ENCODE results near the gene AQP12B.
"Not testable (repeated sequence)": the region's sequence is repeated elsewhere in the genome, so short reads cannot be mapped to it uniquely, and the experiment has no call there.

Gene AQP12B

DNA sequence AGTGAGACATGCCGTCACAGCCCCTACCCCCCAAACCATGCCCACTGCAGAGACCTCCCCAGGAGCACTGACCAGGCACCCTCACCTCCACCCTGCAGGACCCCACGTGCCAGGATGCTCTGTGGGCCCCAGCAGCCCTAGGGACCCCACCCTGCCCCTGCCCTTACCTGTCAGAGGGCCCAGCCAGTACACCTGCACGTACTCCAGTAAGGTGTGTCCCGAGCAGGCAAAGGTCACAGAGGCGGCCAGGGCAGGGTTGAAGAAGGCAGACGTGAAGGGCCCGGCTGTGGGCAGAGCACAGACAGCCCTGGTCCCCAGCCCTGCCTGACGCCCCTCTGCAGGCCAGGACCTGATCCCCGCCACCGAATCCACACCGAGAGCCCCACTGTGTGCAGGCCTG lies 2.5 kb downstream of the AQP12B start:
- not testable (repeated sequence) for DNase-seq

DNA sequence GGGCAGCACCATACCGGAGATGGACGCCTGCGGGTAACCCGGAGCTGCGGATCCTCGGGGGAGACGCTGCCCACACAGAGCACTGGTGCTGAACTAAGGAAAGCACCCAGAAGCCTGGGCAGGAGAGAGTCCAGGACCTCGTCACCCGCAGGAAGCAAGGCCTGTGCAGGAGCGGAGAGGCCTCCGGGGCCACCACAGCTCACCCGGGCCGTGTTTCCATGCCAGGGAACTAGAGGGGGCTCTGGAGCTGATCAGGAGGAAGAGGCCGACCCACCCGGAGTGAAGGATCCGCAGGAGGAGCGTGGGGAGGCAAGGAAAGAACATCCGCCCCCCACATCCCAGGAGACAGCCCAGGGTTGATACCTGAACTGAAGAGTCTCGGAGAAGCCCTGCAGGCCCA lies 3.8 kb downstream of the AQP12B start:
- not testable (repeated sequence) for DNase-seq

DNA sequence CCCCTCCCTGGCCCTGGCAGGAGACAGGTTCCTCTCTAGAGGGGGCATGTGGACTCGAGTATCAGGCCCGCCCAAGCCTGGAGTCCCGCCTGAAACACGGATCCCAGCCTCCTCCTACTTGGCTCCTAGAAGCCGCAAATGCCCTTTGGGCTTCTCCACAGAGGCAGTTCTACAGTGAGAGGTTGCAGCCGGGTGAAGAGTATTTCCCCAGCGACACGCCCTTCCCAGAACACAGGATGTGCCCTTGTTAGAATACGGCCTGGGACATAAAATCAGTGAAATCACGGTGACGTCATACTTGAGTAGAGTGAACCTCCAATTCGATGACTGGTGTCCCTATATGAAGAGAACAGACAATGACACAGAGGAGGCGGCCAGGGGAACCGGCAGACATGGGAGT lies 4.6 kb downstream of the AQP12B start:
- not testable (repeated sequence) for DNase-seq

DNA sequence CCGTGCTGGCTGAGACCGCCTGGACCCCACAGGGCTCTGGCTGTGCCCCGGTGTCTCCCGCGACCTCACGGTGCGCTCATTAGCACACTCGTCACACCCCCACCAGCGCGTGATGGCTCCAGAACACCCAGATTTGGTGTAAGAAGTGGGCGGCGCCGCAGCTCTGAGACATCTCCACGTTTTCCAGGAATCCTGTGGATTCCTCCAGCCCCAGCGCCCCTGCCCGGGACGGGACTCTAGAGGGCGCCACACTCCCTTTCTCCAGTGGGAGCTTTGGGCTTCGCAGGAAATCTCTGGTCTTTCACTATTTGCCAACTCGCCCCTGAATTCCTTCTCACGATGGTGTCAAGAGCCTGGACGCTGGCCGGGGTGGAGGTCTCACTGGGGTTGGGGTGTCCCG lies 7.3 kb downstream of the AQP12B start:
- DNase-seq, result not testable (repeated sequence)

DNA sequence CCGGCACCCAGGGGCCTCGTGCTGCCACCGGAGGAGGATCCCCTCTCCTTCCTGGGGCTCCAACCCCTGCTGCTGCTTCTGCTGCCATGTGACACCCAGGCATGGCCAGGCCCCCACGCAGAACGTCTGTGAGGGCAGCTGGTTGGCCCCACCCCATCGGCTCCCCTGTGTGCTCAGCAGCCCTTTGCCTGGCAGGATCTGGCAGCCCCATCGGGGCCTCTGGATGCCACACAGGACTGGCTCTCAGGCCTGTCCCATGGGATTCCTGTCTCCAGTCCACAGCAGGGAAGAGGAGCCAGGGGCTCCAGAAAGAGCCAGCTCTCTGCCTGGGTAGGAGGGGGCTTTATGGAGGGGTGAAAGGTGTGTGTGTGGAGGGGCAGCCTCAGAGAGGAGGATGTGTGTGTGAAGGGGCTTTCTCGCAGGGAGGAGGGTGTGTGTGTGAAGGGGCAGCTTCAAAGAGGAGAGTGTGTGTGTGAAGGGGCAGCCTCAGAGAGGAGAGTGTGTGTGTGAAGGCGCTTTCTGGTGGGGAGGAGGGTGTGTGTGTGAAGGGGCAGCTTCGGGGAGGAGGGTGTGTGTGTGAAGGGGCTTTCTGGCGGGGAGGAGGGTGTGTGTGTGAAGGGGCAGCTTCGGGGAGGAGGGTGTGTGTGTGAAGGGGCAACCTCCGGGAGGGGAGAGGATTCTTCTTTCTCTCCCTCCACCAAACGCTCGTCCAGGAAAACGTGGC lies 8.1 kb downstream of the AQP12B start:
- not testable (repeated sequence) for DNase-seq

DNA sequence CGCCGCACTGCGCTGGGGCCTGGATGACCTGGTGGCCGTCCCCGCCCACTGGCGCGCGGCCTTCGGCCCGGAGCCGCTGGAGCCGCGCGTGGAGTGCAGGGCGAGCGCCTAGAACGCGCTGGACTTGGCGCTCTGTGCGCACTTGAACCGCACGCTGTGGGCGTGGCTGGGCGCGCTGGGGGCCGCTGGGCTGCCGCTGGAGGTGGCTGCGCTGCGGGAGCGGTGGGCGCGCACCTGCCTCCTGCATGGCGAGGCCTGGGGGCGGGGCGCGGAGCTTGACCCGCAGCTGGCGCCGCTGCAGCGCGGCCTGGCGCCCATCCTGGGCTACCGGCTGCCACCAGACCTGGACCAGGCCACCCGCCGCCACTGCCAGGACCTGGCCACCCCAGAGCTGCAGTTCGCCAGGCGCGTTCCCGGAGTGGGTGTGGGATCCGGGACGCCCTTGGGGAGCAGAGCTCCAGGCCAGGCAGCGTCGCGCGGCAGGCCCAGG lies 9.9 kb downstream of the AQP12B start:
- no peak for DNase-seq

DNA sequence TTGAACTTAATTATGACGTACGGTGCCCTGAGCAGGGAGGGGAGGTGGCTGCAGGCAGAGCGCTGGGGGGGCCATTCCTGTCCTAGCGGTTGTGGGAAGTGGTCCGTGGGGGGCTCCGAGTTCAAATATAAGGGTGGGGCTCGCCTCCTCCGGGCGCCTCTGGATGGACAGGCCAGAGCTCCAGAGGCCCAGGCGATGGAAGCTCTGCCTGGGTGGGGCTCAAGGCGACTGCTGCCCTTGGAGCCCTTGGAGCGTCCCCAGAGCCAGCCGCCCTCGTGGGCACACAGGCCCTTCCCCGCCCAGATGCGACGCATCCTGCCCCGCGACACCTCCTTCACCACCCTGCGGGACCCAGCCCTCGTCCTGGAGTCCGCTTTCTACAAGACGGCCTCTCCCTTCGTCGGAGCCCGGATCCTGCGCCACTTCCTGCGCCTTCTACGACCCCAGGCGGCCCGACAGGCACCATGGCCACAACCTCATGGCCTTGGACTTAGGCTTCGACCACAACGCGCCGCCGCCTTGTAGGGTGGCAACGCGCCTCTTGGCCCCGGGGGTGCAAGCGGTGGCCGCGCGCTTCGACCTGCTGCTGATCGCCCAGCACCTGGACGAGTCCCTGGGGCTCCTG lies 10.5 kb downstream of the AQP12B start:
- DNase-seq, result no peak

DNA sequence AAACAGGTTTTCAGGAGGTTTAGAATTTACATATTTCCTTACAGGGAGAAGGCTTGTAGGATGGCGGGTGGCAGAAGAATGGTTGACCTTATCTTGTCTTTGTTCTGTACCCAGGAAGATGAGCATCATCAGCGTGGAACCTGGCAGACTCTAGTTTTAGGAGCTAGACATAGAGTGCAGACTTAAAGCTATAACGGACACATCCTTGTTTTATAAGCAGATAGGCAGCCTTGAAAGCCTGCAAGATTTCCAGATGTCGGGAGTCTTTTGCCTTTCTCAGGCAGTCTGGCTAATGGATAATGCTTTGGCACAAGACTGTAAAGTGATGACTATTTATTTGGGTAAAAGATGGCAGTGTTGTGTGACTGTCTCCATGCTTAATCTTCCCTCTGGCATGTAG lies 11.7 kb downstream of the AQP12B start:
- no peak for DNase-seq

DNA sequence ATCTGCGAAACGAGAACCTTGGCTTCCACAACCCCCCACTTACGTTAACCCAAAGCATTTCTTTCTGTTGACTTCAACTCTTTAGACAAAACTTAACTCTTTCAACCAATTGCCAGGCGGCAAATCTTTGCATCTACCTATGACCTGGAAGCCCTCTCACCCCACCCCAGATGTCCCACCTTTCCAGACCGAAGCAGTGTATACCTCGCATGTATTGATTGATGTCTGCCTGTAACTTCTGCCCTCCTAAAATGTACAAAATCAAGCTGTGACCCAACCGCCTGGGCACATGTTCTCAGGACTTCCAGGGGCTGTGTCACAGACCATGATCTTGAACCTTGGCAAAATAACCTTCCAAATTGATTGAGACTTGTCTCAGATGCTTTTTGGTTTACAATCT lies 12.3 kb downstream of the AQP12B start:
- DNase-seq, result no peak

DNA sequence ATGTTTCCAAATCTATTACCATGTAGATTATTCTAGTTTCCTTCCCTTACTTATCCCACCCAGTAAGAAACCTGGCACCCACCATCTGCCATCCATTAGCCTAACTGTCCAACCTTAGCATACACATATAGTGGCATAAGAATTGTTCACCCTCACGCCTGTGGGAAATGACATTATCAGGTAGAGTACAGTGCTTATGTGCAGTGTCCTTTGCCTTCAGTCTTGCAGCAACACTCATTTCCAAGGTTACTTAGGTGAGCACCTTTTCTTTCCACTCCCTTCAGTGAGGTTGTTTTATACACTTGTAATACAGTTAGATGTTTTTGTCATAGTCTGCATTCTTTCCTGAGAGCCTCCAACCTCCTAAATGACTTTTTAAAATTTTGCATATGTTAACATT lies 18.1 kb downstream of the AQP12B start:
- no peak for DNase-seq

DNA sequence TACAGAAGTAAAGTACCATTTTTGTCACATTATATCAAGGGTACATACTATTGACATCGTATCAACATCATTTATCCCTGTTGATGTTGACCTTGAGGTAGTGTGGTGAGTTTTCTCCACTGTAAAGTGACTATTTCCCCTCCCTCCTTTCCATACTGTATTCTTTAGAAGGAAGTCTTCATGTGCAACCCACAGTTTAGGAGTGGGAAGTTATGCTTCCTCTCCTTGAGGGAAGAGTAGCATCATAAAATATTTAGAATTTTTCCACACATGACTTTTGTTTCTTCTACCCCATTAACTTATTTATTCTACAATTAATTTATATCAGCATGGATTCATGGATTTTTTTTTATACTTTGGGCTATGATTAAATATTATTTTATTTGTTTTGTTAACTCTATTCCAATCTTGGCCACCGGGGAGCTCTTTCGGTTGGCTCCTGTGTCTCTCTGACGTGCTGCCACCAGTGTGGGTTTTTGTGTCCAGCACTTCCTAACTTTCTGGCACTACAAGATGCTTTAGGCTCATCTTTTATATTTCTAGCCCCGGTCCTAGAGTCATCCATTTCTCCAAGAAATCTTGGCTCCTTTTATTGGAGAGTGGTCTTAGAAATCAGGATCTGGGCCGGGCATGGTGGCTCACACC lies 19.0 kb downstream of the AQP12B start:
- DNase-seq, result no peak

DNA sequence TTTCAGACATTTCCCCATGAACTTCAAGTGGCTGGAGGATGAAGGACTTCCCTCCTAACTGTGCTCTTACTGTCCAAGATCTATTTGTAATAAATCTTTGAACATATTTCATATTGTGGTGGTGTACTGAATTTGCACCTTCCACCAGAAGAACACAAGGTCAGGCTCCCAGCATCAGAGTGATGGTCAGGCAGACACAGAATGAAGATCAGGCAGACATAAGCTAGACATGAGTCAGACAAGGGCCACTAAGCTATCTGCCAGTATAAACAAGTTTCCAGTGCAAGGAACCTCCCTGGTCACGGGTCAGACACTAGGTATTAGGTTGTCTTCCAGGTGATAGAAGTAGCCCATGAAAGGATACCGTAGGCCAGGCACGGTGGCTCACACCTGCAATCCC lies 20.0 kb downstream of the AQP12B start:
- DNase-seq, result no peak

DNA sequence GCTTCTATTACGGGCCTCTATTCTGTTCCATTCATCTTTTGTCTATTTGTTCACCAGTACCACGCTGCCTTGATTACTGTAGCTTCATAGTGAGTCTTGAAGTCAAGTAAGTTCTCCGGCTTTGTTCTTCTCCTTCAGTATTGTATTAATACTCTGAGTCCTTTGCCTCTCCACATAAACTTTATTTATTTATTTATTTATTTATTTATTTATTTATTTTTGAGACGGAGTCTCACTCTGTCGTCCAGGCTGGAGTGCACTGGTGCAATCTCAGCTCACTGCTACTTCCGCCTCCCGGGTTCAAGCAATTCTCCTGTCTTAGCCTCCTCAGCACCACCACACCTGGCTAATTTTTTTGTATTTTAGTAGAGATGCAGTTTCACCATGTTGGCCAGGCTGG lies 22.8 kb downstream of the AQP12B start:
- not testable (repeated sequence) for DNase-seq

DNA sequence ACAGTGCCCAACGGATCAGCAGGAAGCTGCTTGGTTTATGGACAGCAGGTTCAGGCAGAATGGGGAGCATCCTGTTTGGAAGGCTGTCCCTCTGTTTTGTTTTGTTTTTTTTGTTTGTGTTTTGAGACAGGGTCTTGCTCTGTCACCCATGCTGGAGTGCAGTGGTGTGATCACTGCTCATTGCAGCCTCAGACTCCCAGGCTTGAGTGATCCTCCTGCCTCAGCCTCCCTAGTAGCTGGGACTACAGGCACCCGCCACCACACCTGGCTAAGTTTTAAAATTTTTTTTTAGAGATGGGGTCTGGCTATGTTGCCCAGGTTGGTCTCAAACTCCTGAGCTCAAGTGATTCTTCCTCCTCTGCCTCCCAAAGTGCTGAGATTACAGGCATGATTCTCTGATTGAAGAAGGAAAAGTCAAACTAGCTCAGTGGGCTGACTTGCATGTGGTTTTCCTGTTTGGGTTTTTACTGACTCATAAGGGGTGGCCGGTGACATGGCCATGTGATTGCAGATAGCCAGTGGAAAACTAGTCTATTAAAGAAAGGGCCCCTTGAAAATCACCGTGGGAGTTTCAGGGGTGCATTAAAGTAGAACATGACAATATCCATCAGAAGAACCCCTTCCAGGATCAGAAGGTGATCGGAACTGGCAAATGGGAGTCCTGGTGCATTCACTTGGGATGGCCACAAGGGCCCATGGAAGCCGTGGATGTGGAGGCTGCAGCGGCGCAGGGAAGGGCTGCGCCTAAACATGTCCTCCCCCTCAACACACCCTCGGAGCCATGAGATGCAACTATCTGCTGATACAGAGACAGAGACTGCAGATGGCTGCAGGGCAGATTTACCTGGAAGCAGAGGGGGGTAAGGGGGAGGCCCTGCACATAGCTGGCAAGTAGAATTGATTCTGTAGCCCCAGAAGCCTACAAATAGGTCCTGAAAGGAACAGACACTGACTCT lies 26.5 kb downstream of the AQP12B start:
- no peak for DNase-seq

DNA sequence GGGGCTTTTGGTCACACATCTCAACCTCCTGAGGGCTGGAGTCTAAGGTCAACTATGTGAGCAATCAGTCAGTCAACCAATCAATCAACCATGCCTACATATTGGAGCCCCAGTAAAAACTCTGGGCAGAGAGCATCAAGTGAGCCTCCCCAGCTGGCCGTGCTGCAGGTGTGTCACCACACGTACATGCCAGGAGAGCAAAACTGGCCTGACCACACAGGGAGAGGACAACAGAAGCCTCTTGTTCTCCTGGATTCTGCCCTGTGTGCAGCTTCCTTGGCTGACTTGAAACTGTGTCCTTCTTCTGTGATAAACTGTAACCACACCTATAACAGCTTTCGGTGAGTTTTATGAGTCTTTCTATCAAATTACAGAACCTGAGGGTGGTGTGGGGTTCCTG lies 31.5 kb downstream of the AQP12B start:
- DNase-seq, result no peak

DNA sequence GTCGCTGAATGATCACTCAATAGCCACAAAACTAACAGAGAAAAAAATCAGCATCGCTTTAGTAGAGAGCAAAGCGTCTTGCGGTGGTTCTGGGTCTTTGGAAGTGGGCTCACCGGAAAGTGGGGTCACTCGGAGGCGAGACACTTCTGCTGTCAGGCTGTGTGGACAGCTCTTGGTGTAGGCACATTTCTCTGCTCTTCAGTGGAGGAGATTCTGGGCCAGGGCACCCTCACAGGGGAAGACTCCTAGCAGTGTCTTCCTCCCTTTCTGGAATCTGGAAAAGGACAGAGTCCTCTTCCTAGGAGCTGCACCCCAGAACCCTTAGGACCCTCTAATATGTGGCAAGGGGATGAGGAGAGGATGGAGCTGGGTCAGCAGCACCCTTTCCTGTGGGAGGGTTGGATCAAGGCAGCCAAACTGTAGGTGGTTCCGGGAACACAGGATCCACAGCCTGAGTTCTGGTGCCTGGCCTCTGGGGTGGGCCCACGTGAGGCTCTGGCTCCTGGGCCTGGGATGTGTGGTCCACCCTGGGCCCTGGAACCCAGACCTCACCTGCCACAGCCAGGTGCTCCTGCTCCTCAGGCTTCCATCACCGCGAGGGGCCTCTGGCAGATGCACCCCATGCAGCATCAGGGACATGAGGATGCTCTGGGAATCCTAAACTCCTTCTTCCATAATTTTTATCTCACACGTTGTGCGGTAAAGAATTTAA lies 32.3 kb downstream of the AQP12B start:
- no peak for DNase-seq

DNA sequence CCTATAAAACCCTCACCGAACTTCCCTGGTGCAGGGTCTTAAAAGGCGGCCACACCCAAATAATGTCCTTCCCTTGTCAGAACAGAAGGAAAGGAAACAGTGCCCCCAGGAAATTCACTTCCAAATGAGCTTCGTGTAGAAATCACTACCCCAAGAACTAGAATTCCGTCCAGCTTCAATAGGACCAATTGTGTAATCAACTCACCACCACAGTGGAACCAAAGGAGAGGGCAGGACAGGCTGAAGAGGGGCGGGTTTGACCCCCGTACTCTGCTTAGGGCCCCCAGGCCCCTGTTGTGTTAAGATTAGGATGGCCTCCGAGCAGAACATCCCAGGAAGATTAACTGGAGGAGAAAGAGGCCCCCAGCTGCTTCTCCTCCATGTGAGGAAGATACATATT lies 33.4 kb downstream of the AQP12B start:
- no peak for DNase-seq

DNA sequence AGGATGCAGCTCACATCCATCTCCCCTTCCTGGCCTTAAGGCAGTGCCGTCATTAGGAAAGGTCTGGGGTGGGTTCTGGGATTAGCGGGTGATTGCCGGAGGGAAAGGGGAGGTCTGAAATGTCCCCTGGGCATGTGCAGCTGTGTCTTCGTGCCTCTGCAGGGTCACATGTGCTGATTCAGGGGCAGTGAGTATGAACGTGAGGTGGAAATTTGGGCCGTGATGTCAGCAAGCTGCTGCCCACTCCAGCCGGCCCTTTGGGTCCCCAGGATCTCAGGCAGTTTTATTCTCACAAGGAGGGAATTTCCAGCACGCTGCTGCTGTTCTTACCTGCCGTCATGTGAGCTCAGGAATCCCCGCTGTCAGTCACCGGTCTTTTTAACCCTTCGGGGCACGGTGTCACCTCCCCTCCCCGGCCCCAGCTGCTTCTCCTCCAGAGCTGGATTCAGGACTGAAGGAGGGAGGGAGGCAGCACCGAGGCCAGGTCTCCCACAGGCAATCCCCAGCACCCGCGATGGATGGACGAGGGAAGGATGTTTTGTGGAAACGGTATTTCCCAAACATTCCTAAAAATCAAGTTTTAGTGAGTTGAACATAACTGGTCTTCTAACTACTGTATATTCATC lies 33.9 kb downstream of the AQP12B start:
- DNase-seq, result no peak

DNA sequence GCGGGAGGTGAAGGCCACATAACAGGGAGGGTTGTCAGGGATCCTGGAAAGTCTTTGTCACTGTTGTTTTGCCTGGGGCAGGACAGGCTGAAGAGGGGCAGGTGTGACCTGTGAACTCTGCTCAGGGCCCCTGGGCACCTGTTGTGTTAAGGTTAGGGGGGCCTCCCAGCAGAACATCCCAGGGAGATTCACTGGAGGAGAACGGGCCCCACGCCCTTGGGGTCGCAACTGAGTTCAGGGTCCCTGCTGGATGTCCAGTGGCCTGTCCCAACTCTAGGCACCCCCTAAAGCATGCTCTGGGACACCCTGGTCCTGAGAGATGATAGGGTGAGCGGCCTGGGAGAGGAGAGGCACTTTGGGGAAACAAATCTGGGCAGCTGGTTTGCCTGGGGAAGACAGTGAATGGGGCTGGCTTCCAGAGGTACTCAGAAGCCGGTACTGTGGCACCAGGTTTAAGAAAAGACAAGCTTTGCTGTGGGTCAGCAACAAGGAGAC lies 34.5 kb downstream of the AQP12B start:
- no peak for DNase-seq

DNA sequence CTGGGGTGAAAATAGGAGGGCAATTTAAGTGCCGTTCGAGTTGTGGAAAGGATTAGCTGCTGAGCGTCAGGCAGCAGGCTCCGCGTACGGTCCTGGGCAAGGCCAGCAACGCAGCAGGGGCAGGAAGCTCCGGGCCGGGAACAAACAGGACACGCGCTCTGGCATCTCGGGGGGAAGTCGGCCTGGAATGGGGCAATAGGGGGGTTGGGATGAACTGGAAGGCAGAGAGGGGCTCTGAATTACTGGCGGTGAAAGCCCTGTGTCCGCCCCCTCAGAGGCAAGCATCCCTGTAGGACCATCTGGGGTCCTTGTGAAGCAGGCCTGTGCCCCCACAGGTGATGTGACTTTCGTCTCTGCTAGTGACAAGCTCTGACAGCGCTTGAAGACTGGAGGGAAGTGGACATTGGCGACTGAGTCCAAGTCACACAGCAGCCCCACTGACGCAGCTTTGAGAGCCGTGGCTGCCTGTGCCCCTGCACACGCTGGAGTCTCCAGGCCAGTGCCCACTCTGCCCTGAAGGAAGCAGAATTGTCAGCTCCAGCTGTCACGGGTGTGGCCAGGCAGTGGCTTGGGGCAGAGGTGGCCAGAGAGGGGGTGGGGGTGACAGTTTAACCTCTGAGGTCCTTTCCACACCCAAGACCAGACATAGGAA lies 35.1 kb downstream of the AQP12B start:
- no peak for DNase-seq

DNA sequence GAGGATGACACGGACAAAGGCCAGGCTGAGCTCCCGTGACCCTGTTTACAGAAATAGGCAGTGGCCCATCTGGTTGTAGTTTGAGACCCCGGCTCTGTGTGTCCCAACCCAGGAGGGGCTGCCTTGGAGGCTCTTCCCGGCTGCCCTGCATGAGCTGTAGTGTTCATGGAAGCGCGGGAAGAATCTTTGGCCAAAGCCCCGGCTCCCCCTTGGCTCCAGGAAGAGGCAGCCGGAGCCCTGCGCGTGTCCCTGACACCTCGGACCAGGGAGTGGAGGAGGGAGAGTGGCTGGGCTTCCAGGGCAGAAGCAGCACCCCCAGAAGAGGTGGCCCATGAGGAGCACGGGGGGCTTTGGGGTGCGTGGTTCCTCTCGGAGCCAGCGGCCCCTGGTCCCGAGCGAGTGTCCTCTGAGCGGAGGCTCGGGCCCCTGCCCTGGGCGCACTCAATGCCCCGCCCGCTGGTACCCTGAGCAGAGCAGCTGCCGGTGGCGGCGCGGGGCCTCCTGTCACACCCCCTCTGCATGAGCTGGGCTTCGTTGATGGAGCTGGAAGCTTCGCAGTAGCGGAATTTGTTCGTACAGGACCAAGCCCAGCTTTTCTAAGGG lies 35.7 kb downstream of the AQP12B start:
- DNase-seq, result no peak

Data from NCI-H1436 treated with DMSO at 0.1 percent for 48 hours (cell line).